H9 (cell line): ENCODE measurements around the gene POLR1C. TPM values are rescaled to one million over a fixed set of nuclear protein-coding genes. Genes with fewer than 3 reads are reported as not detected.

ENCODE experiments used
- DNase-seq: peaks from one replicate; pipeline ENCODE4 v3.0.0-alpha.2; 2017
- H2AFZ ChIP-seq: one replicate; pipeline ENCODE4 v1.6.1; 2013; ENCODE audit warnings: mild to moderate bottlenecking, low read length, control low read depth, moderate library complexity
- H2AK5ac ChIP-seq: 2 replicates; pipeline ENCODE4 v1.6.1; 2013; ENCODE audit warnings: low read length, control low read depth, mixed read lengths; ENCODE audit not compliant: insufficient read length
- H2BK120ac ChIP-seq: one replicate; pipeline ENCODE4 v1.6.1; 2013; ENCODE audit warnings: low read depth, mild to moderate bottlenecking, low read length, control low read depth, inconsistent platforms; ENCODE audit not compliant: poor library complexity, severe bottlenecking
- H2BK12ac ChIP-seq: 2 replicates; pipeline ENCODE4 v1.6.1; 2013; ENCODE audit warnings: low read length, control low read depth, mixed read lengths, low read depth; ENCODE audit not compliant: insufficient read length
- H2BK15ac ChIP-seq: 2 replicates; pipeline ENCODE4 v1.6.1; 2013; ENCODE audit warnings: low read depth, low read length, control low read depth
- H2BK20ac ChIP-seq: one replicate; pipeline ENCODE4 v1.6.1; 2013; ENCODE audit warnings: low read depth, mild to moderate bottlenecking, low read length, control low read depth, inconsistent platforms; ENCODE audit not compliant: poor library complexity, severe bottlenecking
- H2BK5ac ChIP-seq: 2 replicates; pipeline ENCODE4 v1.6.1; 2013; ENCODE audit warnings: low read length, control low read depth, mixed read lengths; ENCODE audit not compliant: insufficient read length
- H3K14ac ChIP-seq: 2 replicates; pipeline ENCODE4 v1.6.1; 2013; ENCODE audit warnings: low read length, control low read depth; ENCODE audit not compliant: insufficient read depth
- H3K18ac ChIP-seq: 2 replicates; pipeline ENCODE4 v1.6.1; 2013; ENCODE audit warnings: low read depth, mild to moderate bottlenecking, mixed read lengths, low read length, control low read depth; ENCODE audit not compliant: insufficient read length
- H3K23ac ChIP-seq: 2 replicates; pipeline ENCODE4 v1.6.1; 2013; ENCODE audit warnings: low read length, control low read depth, mixed read lengths, low read depth; ENCODE audit not compliant: insufficient read length
- H3K23me2 ChIP-seq: 2 replicates; pipeline ENCODE4 v1.6.1; 2013; ENCODE audit warnings: low read depth, mild to moderate bottlenecking, mixed read lengths, low read length, control low read depth; ENCODE audit not compliant: insufficient read length, poor library complexity, severe bottlenecking
- H3K27ac ChIP-seq: 2 replicates; pipeline ENCODE4 v1.5.1; 2013; ENCODE audit warnings: low read length, control low read depth, mixed read lengths, low read depth; ENCODE audit not compliant: insufficient read length
- H3K27me3 ChIP-seq: 2 replicates; pipeline ENCODE4 v1.6.1; 2013; ENCODE audit warnings: low read length, control low read depth, inconsistent platforms; ENCODE audit not compliant: insufficient read depth
- H3K4ac ChIP-seq: 2 replicates; pipeline ENCODE4 v1.6.1; 2013; ENCODE audit warnings: low read depth, mild to moderate bottlenecking, control low read depth, inconsistent platforms, low read length, moderate library complexity
- H3K4me1 ChIP-seq: 2 replicates; pipeline ENCODE4 v1.6.1; 2013; ENCODE audit warnings: low read length, control low read depth, inconsistent platforms; ENCODE audit not compliant: insufficient read depth
- H3K4me2 ChIP-seq: 2 replicates; pipeline ENCODE4 v1.6.1; 2013; ENCODE audit warnings: low read length, control low read depth, mixed read lengths; ENCODE audit not compliant: insufficient read length, insufficient read depth
- H3K56ac ChIP-seq: 2 replicates; pipeline ENCODE4 v1.6.1; 2013; ENCODE audit warnings: low read depth, mild to moderate bottlenecking, mixed read lengths, low read length, control low read depth; ENCODE audit not compliant: insufficient read length
- H3K79me1 ChIP-seq: 2 replicates; pipeline ENCODE4 v1.6.1; 2013; ENCODE audit warnings: low read depth, mild to moderate bottlenecking, moderate library complexity, low read length, control low read depth, inconsistent platforms; ENCODE audit not compliant: insufficient read depth, poor library complexity, severe bottlenecking
- H3K79me2 ChIP-seq: 2 replicates; pipeline ENCODE4 v1.6.1; 2013; ENCODE audit warnings: low read length, control low read depth, inconsistent platforms; ENCODE audit not compliant: insufficient read depth
- H3K9ac ChIP-seq: 2 replicates; pipeline ENCODE4 v1.6.1; 2013; ENCODE audit warnings: low read length, control low read depth, mixed read lengths; ENCODE audit not compliant: insufficient read length; ENCODE audit errors: extremely low read depth
- H3K9me3 ChIP-seq: one replicate; pipeline ENCODE4 v1.6.1; 2013; ENCODE audit warnings: low read depth, low read length, inconsistent platforms; ENCODE audit not compliant: control insufficient read depth
- H3T11ph ChIP-seq: one replicate; pipeline ENCODE4 v1.6.1; 2013; ENCODE audit warnings: mild to moderate bottlenecking, low read length, control low read depth, inconsistent platforms
- H4K20me1 ChIP-seq: one replicate; pipeline ENCODE4 v1.6.1; 2013; ENCODE audit not compliant: control insufficient read depth, insufficient read length, insufficient read depth
- H4K5ac ChIP-seq: 2 replicates; pipeline ENCODE4 v1.6.1; 2013; ENCODE audit warnings: low read depth, mild to moderate bottlenecking, mixed read lengths, low read length, control low read depth; ENCODE audit not compliant: insufficient read length
- H4K8ac ChIP-seq: replicated peaks from 2 replicates; pipeline ENCODE4 v1.6.1; 2013; ENCODE audit warnings: low read length, control low read depth, mixed read lengths, low read depth; ENCODE audit not compliant: insufficient read length
- H4K91ac ChIP-seq: 2 replicates; pipeline ENCODE4 v1.6.1; 2013; ENCODE audit warnings: low read depth, mild to moderate bottlenecking, moderate library complexity, mixed read lengths, low read length, control low read depth; ENCODE audit not compliant: insufficient read length
- H3K27ac Mint-ChIP-seq, 3 experiments: 2 replicates in 2 of 3; 3 replicates in 1 of 3; pipeline ENCODE4 v1.8.0; 2020 to 2021; ENCODE audit warnings: mixed read lengths in 3 of 3, mild to moderate bottlenecking in 1 of 3, moderate library complexity in 1 of 3
- H3K27me3 Mint-ChIP-seq: 2 replicates; pipeline ENCODE4 v1.8.0; 2021; ENCODE audit warnings: low read depth, mild to moderate bottlenecking, moderate library complexity, mixed read lengths
- H3K36me3 Mint-ChIP-seq, 3 experiments: 2 replicates in 2 of 3; 3 replicates in 1 of 3; pipeline ENCODE4 v1.8.0; 2020 to 2021; ENCODE audit warnings: low read depth in 3 of 3, mixed read lengths in 3 of 3; ENCODE audit not compliant: insufficient read depth in 1 of 3
- H3K4me1 Mint-ChIP-seq, 2 experiments: 2 replicates each; pipeline ENCODE4 v1.8.0; 2020; ENCODE audit warnings: mixed read lengths in 2 of 2
- H3K4me3 Mint-ChIP-seq, 2 experiments: 2 replicates in 1 of 2; 3 replicates in 1 of 2; pipeline ENCODE4 v1.8.0; 2020 to 2021; ENCODE audit warnings: mild to moderate bottlenecking in 2 of 2, mixed read lengths in 2 of 2, moderate library complexity in 1 of 2
- H3K9me3 Mint-ChIP-seq, 2 experiments: 2 replicates in 1 of 2; 3 replicates in 1 of 2; pipeline ENCODE4 v1.8.0; 2020; ENCODE audit warnings: mild to moderate bottlenecking in 2 of 2, mixed read lengths in 2 of 2, moderate library complexity in 1 of 2
- WGBS: extraction: QIAGEN DNeasy Blood & Tissue Kit; methylation state at CpG from one replicate; pipeline ENCODE4 v1.1.7; 2013; ENCODE audit warnings: missing lambda C conversion rate, low lambda C conversion rate, mixed read lengths; ENCODE audit not compliant: insufficient read length; ENCODE audit errors: extremely low coverage; 5-methylcytosine and 5-hydroxymethylcytosine counted together
- total RNA-seq: library from RNA; stranded (reverse); gene quantifications from 2 replicates; pipeline ENCODE4 v1.2.1, GENCODE V29; 2021
- TF ChIP-seq, protein P1 (sequence below): fragments of 200-600 bp; sonication (generic); conservative IDR thresholded peaks from 3 replicates; pipeline ENCODE4 v1.8.0; 2021; ENCODE audit warnings: antibody characterized with exemption, mild to moderate bottlenecking

The POLR1C gene
- total RNA-seq, 1 experiment from 2014 or later: 75.8 TPM

- peaks cover 41 to 48% of the 10 kb centered on the region in 2 experiments for H3K4me1 Mint-ChIP-seq
- peaks cover 10% of the 10 kb centered on the region for H3K23me2 ChIP-seq
- WGBS: no CpG with 5 or more reads among the region's 3 CpGs
- H2BK5ac ChIP-seq: no peak overlapping the region
- H3K4me1 ChIP-seq: peaks cover 15% of the 10 kb centered on the region; the same call in 1 of the 2 replicates
- no peak overlapping the region for H4K91ac ChIP-seq
- peaks cover 15% of the 10 kb centered on the region for H3K79me2 ChIP-seq
- no peak overlapping the region for H3K27ac ChIP-seq
- TF ChIP-seq, protein P1, sequence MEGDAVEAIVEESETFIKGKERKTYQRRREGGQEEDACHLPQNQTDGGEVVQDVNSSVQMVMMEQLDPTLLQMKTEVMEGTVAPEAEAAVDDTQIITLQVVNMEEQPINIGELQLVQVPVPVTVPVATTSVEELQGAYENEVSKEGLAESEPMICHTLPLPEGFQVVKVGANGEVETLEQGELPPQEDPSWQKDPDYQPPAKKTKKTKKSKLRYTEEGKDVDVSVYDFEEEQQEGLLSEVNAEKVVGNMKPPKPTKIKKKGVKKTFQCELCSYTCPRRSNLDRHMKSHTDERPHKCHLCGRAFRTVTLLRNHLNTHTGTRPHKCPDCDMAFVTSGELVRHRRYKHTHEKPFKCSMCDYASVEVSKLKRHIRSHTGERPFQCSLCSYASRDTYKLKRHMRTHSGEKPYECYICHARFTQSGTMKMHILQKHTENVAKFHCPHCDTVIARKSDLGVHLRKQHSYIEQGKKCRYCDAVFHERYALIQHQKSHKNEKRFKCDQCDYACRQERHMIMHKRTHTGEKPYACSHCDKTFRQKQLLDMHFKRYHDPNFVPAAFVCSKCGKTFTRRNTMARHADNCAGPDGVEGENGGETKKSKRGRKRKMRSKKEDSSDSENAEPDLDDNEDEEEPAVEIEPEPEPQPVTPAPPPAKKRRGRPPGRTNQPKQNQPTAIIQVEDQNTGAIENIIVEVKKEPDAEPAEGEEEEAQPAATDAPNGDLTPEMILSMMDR: no peak
- no peak overlapping the region for H3K56ac ChIP-seq
- no peak overlapping the region for H2BK120ac ChIP-seq
- peaks cover 0 to 3% (median 0%) of the 10 kb centered on the region in 3 experiments; a peak in 1 of 7 replicates for H3K36me3 Mint-ChIP-seq
- no peak overlapping the region for H2BK15ac ChIP-seq
- no peak overlapping the region for H3T11ph ChIP-seq
- no peak overlapping the region for H3K4ac ChIP-seq
- H4K5ac ChIP-seq: no peak overlapping the region
- H2AFZ ChIP-seq: no peak overlapping the region
- H3K27me3 ChIP-seq: no peaks in the 10 kb centered on the region
- peak overlapping the region; percentile 62 to 88 (median 85) for H3K27ac Mint-ChIP-seq
- no peaks in the 10 kb centered on the region for H3K9me3 Mint-ChIP-seq
- no peak overlapping the region for H3K14ac ChIP-seq
- no peak overlapping the region for H4K8ac ChIP-seq
- H3K18ac ChIP-seq: no peak overlapping the region
- H2BK12ac ChIP-seq: no peak overlapping the region
- no peak overlapping the region for H2AK5ac ChIP-seq
- H3K23ac ChIP-seq: no peak overlapping the region
- H3K27me3 Mint-ChIP-seq: no peaks in the 10 kb centered on the region
- H3K79me1 ChIP-seq: peaks cover 7% of the 10 kb centered on the region
- peak overlapping the region; percentile 87 to 95 for H3K4me3 Mint-ChIP-seq
- peak overlapping the region; percentile 72 for H3K9ac ChIP-seq
- no peak overlapping the region for H2BK20ac ChIP-seq
- DNase-seq: no peak
- no peaks in the 10 kb centered on the region for H4K20me1 ChIP-seq
- peak overlapping the region; percentile 81 for H3K4me2 ChIP-seq
- no peaks in the 10 kb centered on the region for H3K9me3 ChIP-seq
These were observed 38.9 kb upstream of the POLR1C start for GRCh38 chr6:43478008-43478372.
